Ascending aorta (tissue), 2 donors: ENCODE results near the gene HOXA13. TPM values are rescaled to one million over a fixed set of nuclear protein-coding genes. Genes with fewer than 3 reads are reported as not detected.

ENCODE experiments used
- DNase-seq, 2 donors: peaks; one replicate each; pipeline ENCODE4 v3.0.0-alpha.2; 2019; ENCODE audit warnings: low spot score in 2 of 2
- H3K27ac ChIP-seq, 2 donors: fragments of 200-600 bp; sonication (generic); one replicate each; pipeline ENCODE4 v1.5.1; 2016 to 2017; ENCODE audit warnings: mild to moderate bottlenecking in 1 of 2
- H3K27me3 ChIP-seq: fragments of 200-600 bp; sonication (generic); one replicate; pipeline ENCODE4 v1.5.1; 2017
- H3K36me3 ChIP-seq, 2 donors: fragments of 200-600 bp; sonication (generic); one replicate each; pipeline ENCODE4 v1.5.1; 2016
- H3K4me1 ChIP-seq, 2 donors: fragments of 200-600 bp; sonication (generic); one replicate each; pipeline ENCODE4 v1.5.1; 2016 to 2017; ENCODE audit warnings: mild to moderate bottlenecking in 1 of 2
- H3K4me3 ChIP-seq, 2 donors: fragments of 200-600 bp; sonication (generic); one replicate each; pipeline ENCODE4 v1.5.1; 2016 to 2017; ENCODE audit warnings: mild to moderate bottlenecking in 1 of 2
- H3K9me3 ChIP-seq, 2 donors: fragments of 200-600 bp; sonication (generic); one replicate each; pipeline ENCODE4 v1.5.1; 2016
- CTCF ChIP-seq, 3 experiments: fragments of 200-600 bp in 2 of 3; fragments of 450-650 bp in 1 of 3; sonication (generic) in 2 of 3; IDR thresholded peaks; one replicate each; pipeline ENCODE4 v1.5.1; 2016 to 2019; ENCODE audit warnings: antibody characterized with exemption in 3 of 3, mild to moderate bottlenecking in 1 of 3, moderate library complexity in 1 of 3
- intact Hi-C: fragments of 100-400 bp; cut with DNase I; formaldehyde crosslinking; loops from one replicate; pipeline ENCODE4 v1.15.1; 2023
- total RNA-seq: library from RNA; depleted of rRNA; stranded (reverse); fragments of >200 nt; gene quantifications from one replicate; pipeline ENCODE4 v1.1.0, GENCODE V29; 2016

Gene HOXA13
- total RNA-seq, 1 donor from 2014 or later: not detected

GRCh38 chr7:27215356-27215755 is 15.5 kb upstream of the HOXA13 start:
- Histone ChIP-seq H3K9me3 (no peaks in the 10 kb centered on the region), H3K27ac (no peak overlapping the region), H3K36me3 (no peaks in the 10 kb centered on the region), H3K4me1 (peaks cover 0 to 4% of the 10 kb centered on the region in 2 donors), H3K4me3 (no peak overlapping the region), H3K27me3 (peaks cover 17% of the 10 kb centered on the region)
- no peak for TF ChIP-seq CTCF (IDR thresholded peaks at IDR 0.05)
- DNase-seq: no peak
- intact Hi-C loops: no loop called here

- H3K4me3 ChIP-seq: no peak overlapping the region
- H3K27ac ChIP-seq: no peak overlapping the region
- peaks cover 0 to 4% of the 10 kb centered on the region in 2 donors for H3K4me1 ChIP-seq
- DNase-seq: no peak
- no peak for TF ChIP-seq CTCF (IDR thresholded peaks at IDR 0.05)
- intact Hi-C loops: no loop called here
- no peaks in the 10 kb centered on the region for H3K9me3 ChIP-seq
- peaks cover 10% of the 10 kb centered on the region for H3K27me3 ChIP-seq
- no peaks in the 10 kb centered on the region for H3K36me3 ChIP-seq
These were observed 14.5 kb upstream of the HOXA13 start for GRCh38 chr7:27214239-27214950.

DNA sequence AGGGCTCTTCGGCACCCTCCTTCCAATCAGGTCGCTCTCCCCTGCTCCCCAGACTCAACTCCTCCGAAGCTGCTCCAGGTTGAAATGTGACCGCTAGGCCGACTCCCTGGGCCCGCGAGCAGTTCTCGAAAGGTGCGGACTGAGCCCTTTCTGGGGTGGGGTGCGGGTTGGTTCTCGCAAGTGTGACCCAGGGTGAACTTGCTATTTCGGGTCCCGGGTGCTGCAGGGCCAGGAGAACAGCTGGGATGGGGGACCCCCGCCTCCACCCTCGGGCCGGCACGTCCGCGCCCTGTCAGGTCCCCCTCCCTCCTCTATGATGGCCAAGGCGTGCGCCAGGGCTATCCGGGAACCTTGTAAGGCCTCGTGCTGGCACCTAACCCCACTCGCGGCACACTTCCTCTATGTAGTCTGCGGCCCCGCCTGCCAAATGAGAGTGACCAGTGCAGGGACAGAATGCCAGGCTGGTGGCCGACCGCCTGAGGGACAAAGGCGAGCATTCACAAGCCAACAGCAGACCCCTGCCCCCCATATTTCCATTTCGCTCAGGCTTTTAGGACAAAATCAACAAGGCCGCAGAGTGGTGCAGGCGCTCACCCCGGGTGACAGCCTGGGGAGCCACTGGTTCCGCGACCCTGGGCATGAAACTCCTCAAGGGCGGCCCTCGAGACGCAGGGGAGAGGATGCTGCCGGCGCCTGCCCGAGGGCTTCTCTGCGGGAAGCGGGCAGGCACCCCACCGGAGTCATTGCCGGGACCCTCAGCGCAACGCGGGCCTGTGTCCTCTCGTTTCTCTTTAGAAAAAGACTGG is 13.7 kb upstream of the HOXA13 start:
- H3K27me3 ChIP-seq: peaks cover 10% of the 10 kb centered on the region
- H3K36me3 ChIP-seq: no peaks in the 10 kb centered on the region
- H3K4me3 ChIP-seq: no peak overlapping the region
- H3K4me1 ChIP-seq: peaks cover 0 to 4% of the 10 kb centered on the region in 2 donors
- intact Hi-C loops: no loop called here
- no peak overlapping the region for H3K27ac ChIP-seq
- DNase-seq: no peak
- no peak for TF ChIP-seq CTCF (IDR thresholded peaks at IDR 0.05)
- no peaks in the 10 kb centered on the region for H3K9me3 ChIP-seq

DNA sequence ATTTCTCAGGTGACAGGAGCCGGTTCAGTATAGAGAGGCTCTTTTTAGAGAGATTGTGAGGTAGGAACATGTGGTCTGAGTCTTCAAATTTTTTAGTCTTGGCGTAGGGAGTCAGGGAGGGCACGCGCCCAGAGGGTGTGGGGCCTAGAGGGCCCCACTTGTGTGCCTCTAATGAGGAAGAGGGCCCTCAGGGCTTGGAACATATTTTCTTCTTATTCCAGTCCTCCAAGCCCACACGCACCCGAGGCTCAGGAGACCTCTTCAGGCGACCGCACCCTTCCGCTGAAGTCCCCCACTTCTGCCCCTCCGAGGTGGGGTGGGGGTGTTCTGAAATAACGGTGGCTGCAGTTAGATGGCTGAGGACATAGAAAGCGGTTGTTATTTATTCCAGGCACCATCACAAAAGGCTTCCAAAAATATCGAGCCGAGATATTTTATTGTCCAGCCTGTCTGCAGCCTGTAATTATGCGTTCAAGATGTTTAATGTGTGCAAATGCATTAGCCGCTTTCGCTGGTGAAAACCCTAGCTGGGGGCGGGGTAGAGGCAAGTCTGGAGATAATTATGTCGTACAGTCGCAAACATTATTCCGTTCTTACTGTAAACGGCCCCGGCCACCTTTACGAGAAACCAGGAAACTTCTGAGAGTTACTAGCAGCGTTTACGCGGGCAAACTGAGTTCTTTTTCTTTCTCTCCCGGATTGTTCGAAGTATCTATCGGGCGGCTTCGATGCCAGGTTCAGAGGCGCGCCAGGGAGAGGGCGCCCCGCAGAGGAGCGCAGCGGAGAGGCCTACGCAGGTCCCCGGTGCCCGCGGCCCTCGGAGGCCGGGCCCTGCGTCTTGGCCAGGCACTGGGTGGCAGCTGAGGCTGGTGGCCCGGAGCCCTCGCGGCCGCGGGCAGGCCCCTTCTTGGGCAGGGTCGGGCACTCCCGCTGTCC is 12.9 kb upstream of the HOXA13 start:
- Histone ChIP-seq H3K27ac (no peak overlapping the region), H3K27me3 (peaks cover 10% of the 10 kb centered on the region), H3K36me3 (no peaks in the 10 kb centered on the region), H3K4me1 (peaks cover 0 to 4% of the 10 kb centered on the region in 2 donors), H3K9me3 (no peaks in the 10 kb centered on the region), H3K4me3 (no peak overlapping the region)
- intact Hi-C loops: no loop called here
- no peak for TF ChIP-seq CTCF (IDR thresholded peaks at IDR 0.05)
- no peak for DNase-seq

DNA sequence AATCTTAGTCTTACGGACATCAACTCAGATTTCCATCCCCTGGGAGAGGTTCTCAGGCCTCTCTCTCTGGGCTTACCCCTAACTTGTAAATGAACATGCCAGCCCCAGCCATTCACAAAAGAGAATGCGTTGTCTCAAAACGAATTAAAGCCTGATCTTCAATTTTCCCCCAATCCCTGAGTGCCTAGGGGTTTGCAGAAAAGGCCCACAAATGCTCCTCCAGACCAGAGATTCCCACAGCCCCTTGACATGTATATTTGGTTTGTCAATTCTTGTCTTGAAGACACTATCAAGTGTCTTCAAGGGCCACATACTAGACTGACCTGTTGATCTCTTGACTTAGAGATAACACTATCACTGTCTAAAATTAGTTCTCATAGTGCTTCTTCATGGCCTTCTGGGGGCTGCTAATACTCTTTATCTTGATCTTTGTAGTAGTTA is 11.9 kb upstream of the HOXA13 start:
- Histone ChIP-seq H3K36me3 (no peaks in the 10 kb centered on the region), H3K27me3 (peaks cover 10% of the 10 kb centered on the region), H3K9me3 (no peaks in the 10 kb centered on the region), H3K4me1 (peaks cover 0 to 4% of the 10 kb centered on the region in 2 donors), H3K4me3 (no peak overlapping the region), H3K27ac (no peak overlapping the region)
- TF ChIP-seq CTCF (IDR thresholded peaks at IDR 0.05): no peak
- DNase-seq: no peak
- intact Hi-C loops: no loop called here
